ENCODE results near the gene RFPL2.
"Not testable (repeated sequence)": the region's sequence is repeated elsewhere in the genome, so short reads cannot be mapped to it uniquely, and the experiment has no call there.

The RFPL2 gene

GRCh38 chr22:32160411-32160810 lies 44.5 kb downstream of the RFPL2 start:
- ATAC-seq: not testable (repeated sequence)

- ATAC-seq: no peak
Measured at GRCh38 chr22:32158712-32159533, 46.0 kb downstream of the RFPL2 start, which contains the start of gene C22orf42. Gene C22orf42 (minus strand): TSS chr22:32159303. CDS start chr22:32159215, 88 bp downstream.

- ATAC-seq: not testable (repeated sequence)
Measured at GRCh38 chr22:32157632-32158031, 47.2 kb downstream of the RFPL2 start.

- not testable (repeated sequence) for ATAC-seq
Measured at GRCh38 chr22:32154727-32155126, 50.1 kb downstream of the RFPL2 start.

- not testable (repeated sequence) for ATAC-seq
Measured at GRCh38 chr22:32151641-32152040, 53.2 kb downstream of the RFPL2 start.

GRCh38 chr22:32150647-32151046 lies 54.2 kb downstream of the RFPL2 start:
- not testable (repeated sequence) for ATAC-seq

- not testable (repeated sequence) for ATAC-seq
Measured at GRCh38 chr22:32148372-32148771, 56.5 kb downstream of the RFPL2 start.

GRCh38 chr22:32147128-32147527 lies 57.7 kb downstream of the RFPL2 start:
- not testable (repeated sequence) for ATAC-seq

- peak; percentile 11 to 42 for ATAC-seq
Measured at GRCh38 chr22:32144496-32145274, 60.2 kb downstream of the RFPL2 start.

- ATAC-seq: peak; percentile 9 to 13
Measured at GRCh38 chr22:32142600-32142999, 62.3 kb downstream of the RFPL2 start.

GRCh38 chr22:32140688-32141087 lies 64.2 kb downstream of the RFPL2 start:
- not testable (repeated sequence) for ATAC-seq
